Esophagus muscularis mucosa (tissue), 3 donors: ENCODE results near the gene COX8A.

Source experiments
- CTCF ChIP-seq, 3 experiments: fragments of 200-600 bp in 2 of 3; fragments of 450-650 bp in 1 of 3; sonication (generic) in 2 of 3; IDR thresholded peaks; one replicate each; pipeline ENCODE4 v1.5.1; 2017 to 2019; ENCODE audit warnings: antibody characterized with exemption in 3 of 3, mild to moderate bottlenecking in 2 of 3, moderate library complexity in 1 of 3
- POLR2A ChIP-seq: fragments of 450-650 bp; IDR thresholded peaks from one replicate; pipeline ENCODE4 v1.6.1; 2017; ENCODE audit warnings: antibody characterized with exemption, moderate library complexity, mild to moderate bottlenecking, low read depth

GRCh38 chr11:63970902-63971301 is 3.5 kb upstream of the COX8A start:
- TF ChIP-seq CTCF (IDR thresholded peaks at IDR 0.05), result no peak
- TF ChIP-seq POLR2A, result no peak
